8988T (cell line): ENCODE results near the gene PAX6.

Experiments used
- DNase-seq: peaks from one replicate; pipeline ENCODE4 v3.0.0; 2011

The PAX6 gene

GRCh38 chr11:31810779-31811647 lies at the start of gene PAX6:
PAX6 (minus strand) TSS chr11:31811322; CDS start chr11:31806411, 4,911 bp downstream.
- DNase-seq: peak; percentile 86

DNA sequence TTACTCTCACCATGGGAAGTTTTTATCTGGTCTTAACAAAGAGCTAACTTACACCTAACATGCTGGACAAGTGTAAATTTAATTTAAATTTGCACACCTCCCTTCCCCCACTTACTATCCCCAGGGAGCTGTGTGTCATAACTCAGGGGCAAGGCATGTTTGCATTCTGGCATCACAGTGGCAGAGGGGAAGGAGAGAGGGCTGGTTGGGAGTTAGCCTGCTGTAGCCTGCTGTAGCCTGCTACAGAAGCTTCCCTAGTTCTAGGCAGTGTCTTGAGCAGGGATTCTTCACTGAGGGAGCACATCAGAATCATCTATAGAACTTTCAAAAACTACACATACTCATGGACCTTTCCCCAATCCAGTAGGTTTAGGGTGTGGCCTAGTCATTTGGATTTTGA lies 49.3 kb upstream of the PAX6 start:
- no peak for DNase-seq

DNA sequence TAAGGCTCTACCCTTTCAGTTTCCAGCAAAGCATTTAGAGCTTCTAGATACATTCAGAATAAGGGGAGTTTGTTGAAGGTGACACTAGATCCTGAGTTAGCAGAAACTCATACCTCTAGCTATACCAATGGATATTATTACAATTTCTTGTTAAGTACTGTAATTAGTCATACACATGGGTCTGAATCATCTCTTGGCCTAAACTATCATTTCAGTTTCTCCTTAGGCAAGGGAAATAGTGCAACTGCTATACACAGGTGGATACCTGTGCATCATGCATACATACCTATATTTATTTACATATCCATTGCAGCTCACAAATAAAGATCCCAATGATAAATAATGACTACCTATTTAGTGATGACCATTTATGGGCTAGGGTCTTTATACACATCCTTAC lies 45.1 kb upstream of the PAX6 start:
- DNase-seq: no peak

DNA sequence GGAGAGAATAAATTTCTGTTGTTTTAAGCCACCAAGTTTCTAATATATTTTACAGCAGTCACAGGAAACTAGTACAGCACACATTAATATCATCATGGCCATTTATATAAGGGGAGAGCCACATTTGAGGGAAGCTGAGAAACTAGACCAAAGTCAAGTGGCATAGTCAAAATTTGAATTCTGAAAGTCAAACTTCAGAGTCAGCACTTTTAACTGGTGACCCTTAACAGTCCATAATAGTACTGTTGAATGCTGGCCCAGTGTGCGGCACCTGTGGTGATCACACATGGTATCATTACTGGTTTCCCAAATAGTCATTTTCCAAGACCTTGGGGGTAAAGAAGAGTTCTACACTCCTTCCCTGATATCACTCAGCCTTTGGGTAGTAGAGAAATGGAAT lies 44.3 kb upstream of the PAX6 start:
- DNase-seq: no peak

DNA sequence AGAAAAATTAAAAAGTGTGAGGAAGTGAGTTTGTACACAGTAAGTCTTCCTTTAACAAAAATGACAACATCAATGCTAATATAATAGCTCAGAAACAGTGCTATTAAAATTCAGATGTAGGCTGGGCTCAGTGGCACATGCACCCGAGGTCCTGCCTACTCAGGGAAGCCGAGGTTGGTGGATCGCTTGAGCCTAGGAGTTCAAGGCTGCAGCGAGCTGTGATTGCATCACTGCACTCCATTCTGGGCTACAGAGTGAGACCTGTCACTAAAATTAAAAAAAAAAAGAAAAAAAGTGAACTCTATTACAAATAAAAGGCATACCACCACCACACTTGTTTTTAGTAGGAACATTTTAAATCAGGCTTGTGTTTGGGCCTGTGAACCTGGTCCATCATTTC lies 39.2 kb upstream of the PAX6 start:
- DNase-seq: no peak

- DNase-seq: no peak
Measured at GRCh38 chr11:31847761-31848160, 36.6 kb upstream of the PAX6 start.

DNA sequence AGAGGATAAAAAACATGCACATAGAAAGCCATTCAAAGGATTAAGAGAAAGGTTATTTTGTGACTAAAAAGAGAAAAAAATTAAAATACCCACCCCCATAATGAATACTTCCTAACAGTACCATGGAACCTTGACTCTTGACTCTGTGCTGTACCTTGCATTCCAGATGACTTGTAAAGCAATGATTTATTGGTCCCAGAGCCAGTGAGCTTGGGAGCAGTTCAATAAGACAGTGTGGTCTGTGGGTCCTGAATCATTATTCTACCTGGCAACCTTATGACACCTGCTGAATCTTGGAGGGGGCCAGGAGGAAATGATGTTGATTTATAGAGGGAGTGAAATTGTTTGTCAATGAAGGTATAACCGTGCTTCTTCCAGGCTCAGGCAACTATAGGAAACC lies 34.2 kb upstream of the PAX6 start:
- DNase-seq: no peak

- no peak for DNase-seq
Measured at GRCh38 chr11:31844351-31844750, 33.2 kb upstream of the PAX6 start.

- DNase-seq: no peak
Measured at GRCh38 chr11:31841435-31841834, 30.3 kb upstream of the PAX6 start.

GRCh38 chr11:31834237-31834636 lies 23.1 kb upstream of the PAX6 start:
- DNase-seq: no peak

- no peak for DNase-seq
Measured at GRCh38 chr11:31830406-31830805, 19.3 kb upstream of the PAX6 start.

- no peak for DNase-seq
Measured at GRCh38 chr11:31828217-31828616, 17.1 kb upstream of the PAX6 start.

DNA sequence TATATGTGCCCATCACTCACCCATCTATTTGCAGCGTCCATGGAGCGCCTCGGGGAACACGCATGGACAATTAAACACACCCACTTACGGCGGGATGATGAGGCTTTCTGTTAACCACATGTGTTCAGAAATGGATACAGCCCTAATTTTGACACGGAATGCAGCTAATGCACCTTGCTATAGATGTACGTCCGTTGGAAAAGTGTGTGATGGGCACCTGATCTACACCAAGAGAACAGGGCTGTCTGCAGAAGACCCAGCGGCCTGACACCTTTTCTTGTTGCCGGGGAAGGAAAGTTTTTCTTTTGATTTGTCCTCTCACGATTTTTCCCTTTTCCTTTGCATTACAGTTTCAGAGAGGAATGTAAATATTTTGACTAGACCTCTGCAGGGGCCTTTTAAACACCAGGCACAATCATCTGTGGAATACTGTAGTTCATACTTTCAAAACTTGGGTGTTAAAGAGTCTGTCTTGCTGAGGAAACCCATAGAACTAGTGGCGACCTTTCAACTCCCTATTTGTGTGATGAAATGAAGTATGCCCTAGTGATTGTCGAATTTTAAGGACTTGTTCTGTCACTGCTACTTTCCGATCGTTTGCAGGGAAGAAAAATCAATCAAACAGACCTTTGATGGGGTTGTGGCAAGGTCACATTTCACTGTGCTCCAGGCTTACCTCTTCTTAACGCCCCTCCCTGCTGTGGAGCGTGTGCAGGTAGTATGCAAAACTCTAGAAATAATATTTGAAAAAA lies 16.5 kb upstream of the PAX6 start:
- DNase-seq: peak; percentile 27

GRCh38 chr11:31826536-31827438 lies 15.7 kb upstream of the PAX6 start:
- peak; percentile 23 for DNase-seq

GRCh38 chr11:31825838-31826484 lies 14.8 kb upstream of the PAX6 start:
- DNase-seq: no peak

DNA sequence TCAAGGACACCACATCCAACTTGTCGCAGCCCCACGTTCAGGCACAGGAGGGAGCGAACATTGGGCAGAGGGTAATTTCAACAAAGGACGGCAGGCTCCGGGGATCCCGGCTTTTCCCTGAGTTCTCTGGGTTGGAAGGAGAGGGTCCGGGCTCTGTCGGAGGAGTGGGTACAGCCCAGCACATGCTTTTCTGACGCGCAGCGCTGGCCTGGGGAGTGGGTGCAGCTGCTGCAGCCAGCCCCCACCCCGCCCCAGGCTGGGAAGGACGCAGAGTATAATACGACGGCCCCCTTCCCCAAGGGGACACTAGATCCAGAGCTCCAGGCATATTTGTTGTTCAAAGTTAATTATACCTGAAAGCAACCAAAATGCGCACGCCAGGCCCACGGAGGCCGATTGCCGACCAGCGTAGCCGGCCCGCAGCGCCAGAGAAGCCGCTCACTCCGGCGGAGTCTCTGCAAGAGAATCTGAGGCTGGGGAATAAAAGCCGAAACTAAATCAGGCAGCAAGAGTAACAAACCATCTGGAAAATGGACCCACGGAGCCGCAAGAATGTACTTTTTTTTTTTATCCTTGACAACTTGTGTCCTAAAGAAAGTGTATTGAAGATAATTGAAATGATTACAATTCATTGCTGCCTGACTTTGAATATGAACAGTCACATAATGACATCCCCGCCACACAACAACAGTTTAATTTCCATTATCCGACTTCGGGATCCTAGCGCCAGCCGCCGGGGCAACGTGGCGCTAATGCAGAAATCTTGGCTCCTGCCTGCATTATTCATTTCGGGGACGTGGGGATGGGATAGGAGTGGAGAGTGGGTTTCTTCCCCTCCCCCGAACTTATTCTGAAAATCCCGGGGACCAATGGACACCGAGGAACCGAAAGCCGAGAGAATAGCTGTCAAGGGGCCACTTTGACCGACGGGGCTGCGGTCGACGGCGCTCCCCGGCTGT lies 14.0 kb upstream of the PAX6 start:
- DNase-seq: peak; percentile 28

- no peak for DNase-seq
Measured at GRCh38 chr11:31824332-31824878, 13.3 kb upstream of the PAX6 start.

- no peak for DNase-seq
Measured at GRCh38 chr11:31823644-31824331, 12.7 kb upstream of the PAX6 start.

DNA sequence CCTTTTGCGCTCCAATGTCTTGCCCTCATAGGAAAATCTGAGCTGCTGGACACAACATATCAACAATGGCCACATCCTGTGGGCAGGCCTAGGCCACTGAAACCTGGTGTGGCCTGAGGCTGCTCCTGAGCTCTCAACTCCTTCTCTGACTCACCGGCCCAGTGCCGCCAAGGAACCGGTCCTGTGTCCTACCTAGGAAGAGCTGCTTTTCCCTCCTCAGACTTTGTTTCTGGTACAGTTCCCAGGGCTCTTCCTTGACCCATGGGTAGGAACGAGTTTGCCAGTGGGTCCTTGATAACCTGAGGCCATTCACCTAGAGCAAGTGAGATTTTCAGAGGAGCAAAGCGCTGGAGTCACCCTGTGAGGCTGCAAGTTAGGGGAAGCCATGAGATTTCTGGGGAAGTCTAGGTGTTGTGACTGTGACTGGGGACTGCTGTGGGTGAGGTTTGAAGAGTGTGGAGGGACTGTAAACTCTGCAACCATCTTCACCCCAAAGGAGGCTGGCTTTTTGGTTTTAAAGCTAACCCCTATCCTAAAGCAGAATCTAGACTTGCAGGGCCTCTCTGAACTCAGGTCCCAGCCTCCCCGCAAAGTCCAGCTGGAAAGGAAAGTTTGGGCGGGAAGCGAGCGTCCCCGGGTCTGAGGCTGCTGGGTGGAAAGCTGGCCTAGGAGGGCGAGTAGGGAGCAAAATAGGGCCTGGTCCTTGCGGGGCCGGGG lies 12.0 kb upstream of the PAX6 start:
- DNase-seq: no peak
